Testis (tissue), 2 donors: ENCODE results near the gene CYP27C1.

Experiments
- POLR2A ChIP-seq: fragments of 450-650 bp; IDR thresholded peaks from one replicate; pipeline ENCODE4 v1.6.1; 2017; ENCODE audit warnings: antibody characterized with exemption, mild to moderate bottlenecking, moderate library complexity
- TF ChIP-seq, protein P1 (sequence below), 3 experiments: fragments of 450-650 bp in 2 of 3; fragments of 200-600 bp in 1 of 3; sonication (generic) in 1 of 3; IDR thresholded peaks; one replicate each; pipeline ENCODE4 v1.5.1; 2016 to 2019; ENCODE audit warnings: antibody characterized with exemption in 3 of 3, mild to moderate bottlenecking in 2 of 3, moderate library complexity in 1 of 3

DNA sequence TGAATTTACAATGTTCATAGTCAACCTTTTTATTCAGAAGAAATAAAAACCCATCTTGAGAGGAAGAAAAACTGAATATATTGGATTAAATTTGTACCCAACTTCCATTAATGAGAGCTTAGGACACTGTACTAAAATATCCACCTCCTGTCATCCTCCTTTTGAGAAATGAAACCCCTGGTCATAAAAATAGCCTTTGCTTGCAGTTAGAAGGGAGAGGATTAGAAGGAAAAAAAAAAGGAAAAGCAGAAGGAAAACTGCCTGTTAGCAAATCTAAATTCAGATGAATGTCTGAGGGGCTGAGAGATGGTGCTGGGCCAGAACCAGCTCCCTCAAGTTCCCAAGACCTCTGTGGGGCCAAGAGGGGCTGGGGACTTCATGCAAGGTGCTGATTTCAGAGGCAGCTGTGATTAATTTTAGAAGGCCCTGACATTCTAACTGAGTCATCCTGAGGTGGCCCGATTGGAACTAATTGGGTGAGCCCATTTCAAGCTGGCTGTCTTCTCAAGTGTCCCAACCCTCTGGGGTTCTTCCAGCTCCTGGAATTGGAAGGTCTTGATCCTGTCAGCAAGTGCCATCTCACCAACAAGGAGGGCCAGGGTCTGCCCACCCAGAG is 74.7 kb downstream of the CYP27C1 start:
- TF ChIP-seq POLR2A, result no peak
- TF ChIP-seq, protein P1, sequence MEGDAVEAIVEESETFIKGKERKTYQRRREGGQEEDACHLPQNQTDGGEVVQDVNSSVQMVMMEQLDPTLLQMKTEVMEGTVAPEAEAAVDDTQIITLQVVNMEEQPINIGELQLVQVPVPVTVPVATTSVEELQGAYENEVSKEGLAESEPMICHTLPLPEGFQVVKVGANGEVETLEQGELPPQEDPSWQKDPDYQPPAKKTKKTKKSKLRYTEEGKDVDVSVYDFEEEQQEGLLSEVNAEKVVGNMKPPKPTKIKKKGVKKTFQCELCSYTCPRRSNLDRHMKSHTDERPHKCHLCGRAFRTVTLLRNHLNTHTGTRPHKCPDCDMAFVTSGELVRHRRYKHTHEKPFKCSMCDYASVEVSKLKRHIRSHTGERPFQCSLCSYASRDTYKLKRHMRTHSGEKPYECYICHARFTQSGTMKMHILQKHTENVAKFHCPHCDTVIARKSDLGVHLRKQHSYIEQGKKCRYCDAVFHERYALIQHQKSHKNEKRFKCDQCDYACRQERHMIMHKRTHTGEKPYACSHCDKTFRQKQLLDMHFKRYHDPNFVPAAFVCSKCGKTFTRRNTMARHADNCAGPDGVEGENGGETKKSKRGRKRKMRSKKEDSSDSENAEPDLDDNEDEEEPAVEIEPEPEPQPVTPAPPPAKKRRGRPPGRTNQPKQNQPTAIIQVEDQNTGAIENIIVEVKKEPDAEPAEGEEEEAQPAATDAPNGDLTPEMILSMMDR (IDR thresholded peaks at IDR 0.05), result no peak
